ENCODE results near the gene MTHFD1L. TPM values are rescaled to one million over a fixed set of nuclear protein-coding genes. Genes with fewer than 3 reads are reported as not detected.

MTHFD1L gene
- total RNA-seq, 4 donors from 2014 or later = 2.4 to 19.2 (median 8.0) TPM

DNA sequence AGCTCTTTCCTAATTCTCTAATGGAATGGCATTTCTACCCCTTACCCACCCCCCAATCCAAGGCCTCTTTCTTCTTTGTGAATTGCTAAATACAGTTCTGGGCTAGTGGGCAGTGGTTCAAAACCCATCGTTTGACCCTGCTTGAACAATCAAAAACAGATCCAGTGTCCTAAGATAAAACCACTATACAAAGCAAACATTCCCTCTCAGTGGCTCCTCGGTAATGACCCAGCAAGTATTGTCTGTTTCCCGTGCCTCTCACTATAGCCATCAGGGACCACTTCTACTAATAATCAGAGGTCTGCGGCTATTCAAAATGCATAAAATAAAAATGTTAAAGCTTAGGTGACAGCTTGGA, 230.7 kb downstream of the MTHFD1L start:
- Histone ChIP-seq H3K9me3 (no peaks in the 10 kb centered on the region), H3K4me1 (no peaks in the 10 kb centered on the region), H3K4me3 (no peak overlapping the region), H3K36me3 (no peaks in the 10 kb centered on the region), H3K27me3 (no peaks in the 10 kb centered on the region), H3K27ac (no peak overlapping the region)
- 66 to 71% methylated on average over 4 of the region's 4 CpGs for WGBS, 2 donors
- no peak for DNase-seq
- intact Hi-C loops (cut with DNase I) = no loop called here
- TF ChIP-seq, protein P1, sequence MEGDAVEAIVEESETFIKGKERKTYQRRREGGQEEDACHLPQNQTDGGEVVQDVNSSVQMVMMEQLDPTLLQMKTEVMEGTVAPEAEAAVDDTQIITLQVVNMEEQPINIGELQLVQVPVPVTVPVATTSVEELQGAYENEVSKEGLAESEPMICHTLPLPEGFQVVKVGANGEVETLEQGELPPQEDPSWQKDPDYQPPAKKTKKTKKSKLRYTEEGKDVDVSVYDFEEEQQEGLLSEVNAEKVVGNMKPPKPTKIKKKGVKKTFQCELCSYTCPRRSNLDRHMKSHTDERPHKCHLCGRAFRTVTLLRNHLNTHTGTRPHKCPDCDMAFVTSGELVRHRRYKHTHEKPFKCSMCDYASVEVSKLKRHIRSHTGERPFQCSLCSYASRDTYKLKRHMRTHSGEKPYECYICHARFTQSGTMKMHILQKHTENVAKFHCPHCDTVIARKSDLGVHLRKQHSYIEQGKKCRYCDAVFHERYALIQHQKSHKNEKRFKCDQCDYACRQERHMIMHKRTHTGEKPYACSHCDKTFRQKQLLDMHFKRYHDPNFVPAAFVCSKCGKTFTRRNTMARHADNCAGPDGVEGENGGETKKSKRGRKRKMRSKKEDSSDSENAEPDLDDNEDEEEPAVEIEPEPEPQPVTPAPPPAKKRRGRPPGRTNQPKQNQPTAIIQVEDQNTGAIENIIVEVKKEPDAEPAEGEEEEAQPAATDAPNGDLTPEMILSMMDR (IDR thresholded peaks at IDR 0.05) = no peak
- TF ChIP-seq POLR2A (IDR thresholded peaks at IDR 0.05) = no peak

DNA sequence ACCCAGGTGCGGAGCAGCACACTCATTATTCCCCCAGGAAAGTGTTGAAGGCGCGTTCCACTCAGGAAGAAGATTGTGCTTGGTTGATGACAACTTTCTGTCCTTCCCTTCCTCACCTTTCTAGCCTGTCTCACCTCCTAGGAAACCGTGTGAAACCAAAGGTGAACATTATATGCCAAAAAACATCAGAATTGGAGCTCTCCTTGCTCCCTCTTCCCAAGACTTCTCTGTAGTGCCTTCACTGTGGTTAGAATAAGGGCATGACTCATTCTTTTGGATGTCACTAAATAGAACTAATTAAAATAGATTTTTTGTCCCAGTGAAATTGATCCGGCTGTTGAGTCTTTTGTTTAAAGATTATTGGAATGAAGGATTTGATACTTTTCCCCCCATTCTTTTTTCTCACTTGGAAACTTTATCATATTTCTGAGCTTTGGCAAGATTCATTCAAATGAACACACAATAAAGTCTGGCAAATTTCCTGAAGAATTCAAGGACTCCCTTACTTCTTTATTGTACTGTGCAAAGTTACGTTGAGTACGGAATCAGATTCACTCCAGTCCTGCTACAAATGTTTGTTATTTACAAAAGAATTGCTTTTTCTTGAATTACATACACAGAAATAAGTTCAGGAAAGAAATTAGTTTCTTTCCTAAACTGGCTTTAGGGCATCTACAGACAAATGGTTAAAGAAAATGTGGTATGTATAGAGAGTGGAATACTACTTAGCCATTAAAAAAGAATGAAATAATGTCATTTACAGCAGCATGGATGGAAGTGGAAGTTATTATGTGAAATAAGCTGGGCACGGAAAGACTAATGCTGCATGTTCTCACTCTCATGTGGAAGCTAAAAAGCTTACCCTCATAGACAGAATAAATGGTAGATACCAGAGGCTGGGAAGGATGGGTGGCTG, 231.4 kb downstream of the MTHFD1L start:
- H3K9me3 ChIP-seq = no peaks in the 10 kb centered on the region
- WGBS, 2 donors = 91 to 94% methylated on average over 8 of the region's 8 CpGs
- no peaks in the 10 kb centered on the region for H3K27me3 ChIP-seq
- no peaks in the 10 kb centered on the region for H3K36me3 ChIP-seq
- TF ChIP-seq, protein P1 (IDR thresholded peaks at IDR 0.05) = no peak
- no peak for TF ChIP-seq POLR2A (IDR thresholded peaks at IDR 0.05)
- no peak for DNase-seq
- no peak overlapping the region for H3K4me3 ChIP-seq
- peaks cover 0 to 3% (median 0%) of the 10 kb centered on the region in 3 donors for H3K4me1 ChIP-seq
- H3K27ac ChIP-seq = no peak overlapping the region
- intact Hi-C loops (cut with DNase I) = no loop called here

DNA sequence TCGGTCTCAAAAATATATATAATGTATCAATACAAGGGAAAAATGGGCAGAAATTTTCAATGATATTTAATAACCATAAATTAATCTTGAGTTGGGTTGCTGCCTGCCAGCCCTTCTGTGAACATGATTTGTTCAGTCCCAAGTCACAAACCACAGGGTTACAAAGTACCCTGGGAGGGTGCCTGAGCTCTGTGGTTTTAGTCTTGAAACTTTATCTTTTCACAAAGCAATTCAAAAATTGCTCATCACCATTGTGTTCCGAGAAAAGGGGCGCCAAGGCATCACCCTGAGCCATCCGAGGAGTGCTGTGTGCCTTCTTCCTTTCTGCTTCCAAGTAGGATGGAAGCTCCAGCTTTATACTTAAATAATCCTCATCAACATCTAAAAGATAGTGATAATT, 232.7 kb downstream of the MTHFD1L start:
- intact Hi-C loops (cut with DNase I) = no loop called here
- no peak overlapping the region for H3K27ac ChIP-seq
- H3K9me3 ChIP-seq = no peaks in the 10 kb centered on the region
- H3K4me1 ChIP-seq = peaks cover 0 to 8% (median 0%) of the 10 kb centered on the region in 3 donors
- no peaks in the 10 kb centered on the region for H3K36me3 ChIP-seq
- H3K4me3 ChIP-seq = no peak overlapping the region
- no peak for TF ChIP-seq POLR2A (IDR thresholded peaks at IDR 0.05)
- TF ChIP-seq, protein P1 (IDR thresholded peaks at IDR 0.05) = no peak
- 68 to 89% methylated on average over 4 of the region's 4 CpGs for WGBS, 2 donors
- H3K27me3 ChIP-seq = no peaks in the 10 kb centered on the region
- DNase-seq = no peak

DNA sequence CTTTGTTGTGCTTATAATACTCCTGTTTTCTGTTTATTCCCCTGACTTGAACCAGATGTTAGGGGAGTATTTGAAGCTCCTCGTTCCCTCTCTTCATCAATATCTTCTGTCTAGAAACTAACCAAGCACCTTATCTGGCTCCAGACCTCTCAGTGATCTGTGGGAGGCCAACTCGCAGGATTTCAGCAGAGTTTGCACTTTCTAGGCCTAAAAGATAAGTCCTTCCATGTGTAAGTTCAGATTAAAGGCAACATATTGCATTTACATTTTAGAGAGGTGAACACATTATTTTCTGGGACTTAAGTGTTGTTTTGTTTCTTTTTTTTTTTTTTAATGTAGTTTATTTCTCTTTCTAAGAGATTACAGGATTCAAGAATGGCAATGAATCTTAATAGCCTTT, 234.8 kb downstream of the MTHFD1L start:
- TF ChIP-seq POLR2A (IDR thresholded peaks at IDR 0.05) = no peak
- TF ChIP-seq, protein P1 (IDR thresholded peaks at IDR 0.05) = no peak
- Histone ChIP-seq H3K36me3 (no peaks in the 10 kb centered on the region), H3K27ac (no peak overlapping the region), H3K4me3 (no peak overlapping the region), H3K27me3 (no peaks in the 10 kb centered on the region), H3K4me1 (peaks cover 0 to 8% (median 0%) of the 10 kb centered on the region in 3 donors), H3K9me3 (no peaks in the 10 kb centered on the region)
- DNase-seq = no peak
- intact Hi-C loops (cut with DNase I) = no loop called here
- WGBS, 2 donors = 94 to 100% methylated on average over 2 of the region's 2 CpGs

DNA sequence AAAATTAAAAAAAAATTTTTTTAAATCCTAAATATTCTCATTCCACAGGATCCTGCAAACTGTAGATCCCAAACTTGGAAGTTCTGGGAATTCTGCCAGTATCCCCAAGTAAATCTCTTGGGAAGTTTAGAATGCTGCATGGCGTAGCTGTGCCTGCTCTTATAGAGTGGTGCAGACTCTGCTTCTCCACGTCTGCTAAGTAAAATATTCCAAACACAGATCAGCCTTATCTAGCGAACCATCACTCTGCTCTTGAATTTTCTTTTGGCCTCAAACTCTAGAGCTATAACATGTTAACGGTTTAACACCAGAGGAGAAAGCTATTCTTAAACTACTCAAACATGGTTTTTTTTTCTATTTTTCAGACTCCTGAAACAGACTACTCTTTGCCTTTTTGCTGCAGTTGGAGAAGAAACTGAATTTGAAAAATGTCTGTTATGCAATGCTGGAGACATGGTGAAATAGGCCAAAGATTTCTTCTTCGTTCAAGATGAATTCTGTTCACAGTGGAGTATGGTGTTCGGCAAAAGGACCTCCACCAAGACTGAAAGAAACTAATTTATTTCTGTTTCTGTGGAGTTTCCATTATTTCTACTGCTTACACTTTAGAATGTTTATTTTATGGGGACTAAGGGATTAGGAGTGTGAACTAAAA, 235.8 kb downstream of the MTHFD1L start:
- DNase-seq = no peak
- TF ChIP-seq POLR2A (IDR thresholded peaks at IDR 0.05) = no peak
- TF ChIP-seq, protein P1 (IDR thresholded peaks at IDR 0.05) = no peak
- H3K27ac ChIP-seq = peak overlapping the region in 3 of 4 donors; percentile 15 to 45 (median 28)
- H3K36me3 ChIP-seq = no peaks in the 10 kb centered on the region
- H3K27me3 ChIP-seq = no peaks in the 10 kb centered on the region
- H3K9me3 ChIP-seq = no peaks in the 10 kb centered on the region
- WGBS, 2 donors = 65 to 81% methylated on average over 6 of the region's 6 CpGs
- H3K4me3 ChIP-seq = no peak overlapping the region
- intact Hi-C loops (cut with DNase I) = no loop called here
- H3K4me1 ChIP-seq = peaks cover 0 to 8% (median 0%) of the 10 kb centered on the region in 3 donors
